HEK293 (cell line): Measurements from ENCODE around the gene UBXN4.
"Not testable (repeated sequence)": the region's sequence is repeated elsewhere in the genome, so short reads cannot be mapped to it uniquely, and the experiment has no call there.

Experiments
- CTCF ChIA-PET: fragments of 350-600 bp; formaldehyde crosslinking; extraction: SDS; loops from one replicate; lab custom pipeline; 2021; ENCODE audit warnings: antibody characterized with exemption; lab: Yijun Ruan, JAX
- POLR2A ChIA-PET: fragments of 300-600 bp; formaldehyde crosslinking; extraction: SDS; loops from one replicate; lab custom pipeline; 2020; ENCODE audit warnings: antibody characterized with exemption, inconsistent platforms; lab: Yijun Ruan, JAX
- H3K27ac ChIP-seq: fragments of 200-500 bp; sonication (Bioruptor generic); 2 replicates; pipeline ENCODE4 v1.5.1; 2014; ENCODE audit warnings: low read depth, low read length, control low read depth, inconsistent platforms; ENCODE audit errors: extremely low read depth
- H3K36me3 ChIP-seq, 2 experiments: fragments of 200-500 bp in 1 of 2; sonication (Bioruptor generic) in 1 of 2; 1 replicate in 1 of 2; 2 replicates in 1 of 2; pipeline ENCODE4 v1.5.1; 2014 to 2017; ENCODE audit warnings: inconsistent platforms in 2 of 2, low read length in 2 of 2; ENCODE audit not compliant: control insufficient read depth in 2 of 2, insufficient read depth in 1 of 2
- H3K4me1 ChIP-seq: fragments of 200-500 bp; sonication (Bioruptor generic); 2 replicates; pipeline ENCODE4 v1.5.1; 2014; ENCODE audit warnings: mild to moderate bottlenecking, low read length, inconsistent platforms; ENCODE audit not compliant: control insufficient read depth, insufficient read depth
- H3K4me3 ChIP-seq: 2 replicates; pipeline ENCODE4 v1.5.1; 2011; ENCODE audit warnings: low read depth, mild to moderate bottlenecking, control low read depth, low read length, moderate library complexity
- H3K9me3 ChIP-seq: fragments of 200-500 bp; sonication (Bioruptor generic); 2 replicates; pipeline ENCODE4 v1.5.1; 2014; ENCODE audit warnings: low read depth, low read length, inconsistent platforms; ENCODE audit not compliant: control insufficient read depth, insufficient read depth
- FEZF1 ChIP-seq: fragments of 450-650 bp; formaldehyde crosslinking; IDR thresholded peaks from 2 replicates; pipeline ENCODE4 v1.5.1; 2016; ENCODE audit warnings: missing biosample characterization, missing genetic modification characterization
- GLI4 ChIP-seq: fragments of 450-650 bp; formaldehyde crosslinking; IDR thresholded peaks from 2 replicates; pipeline ENCODE4 v1.5.1; 2016; ENCODE audit warnings: missing biosample characterization, missing genetic modification characterization
- IKZF3 ChIP-seq: fragments of 450-650 bp; IDR thresholded peaks from 2 replicates; pipeline ENCODE4 v1.5.0; 2018; ENCODE audit warnings: missing biosample characterization, mild to moderate bottlenecking, missing genetic modification characterization, moderate library complexity
- KLF10 ChIP-seq: fragments of 450-650 bp; IDR thresholded peaks from 2 replicates; pipeline ENCODE4 v1.5.1; 2018; ENCODE audit warnings: missing biosample characterization, mild to moderate bottlenecking, missing genetic modification characterization
- MZF1 ChIP-seq: fragments of 450-650 bp; formaldehyde crosslinking; IDR thresholded peaks from 2 replicates; pipeline ENCODE4 v1.5.1; 2017; ENCODE audit warnings: missing biosample characterization, missing genetic modification characterization, borderline replicate concordance
- OSR2 ChIP-seq: fragments of 450-650 bp; formaldehyde crosslinking; IDR thresholded peaks from 2 replicates; pipeline ENCODE4 v1.5.1; 2016; ENCODE audit warnings: missing biosample characterization, missing genetic modification characterization
- SCRT2 ChIP-seq: fragments of 450-650 bp; formaldehyde crosslinking; IDR thresholded peaks from 2 replicates; pipeline ENCODE4 v1.5.1; 2016; ENCODE audit warnings: missing biosample characterization, missing genetic modification characterization
- TCF7L2 ChIP-seq: IDR thresholded peaks from 2 replicates; pipeline ENCODE4 v1.6.1; 2011; ENCODE audit warnings: low read depth, mild to moderate bottlenecking, inconsistent platforms, low read length, moderate library complexity, borderline replicate concordance
- YY1 ChIP-seq: fragments of 450-650 bp; formaldehyde crosslinking; IDR thresholded peaks from 2 replicates; pipeline ENCODE4 v1.5.1; 2018; ENCODE audit warnings: missing biosample characterization, missing genetic modification characterization
- ZBTB1 ChIP-seq: fragments of 450-650 bp; formaldehyde crosslinking; IDR thresholded peaks from 2 replicates; pipeline ENCODE4 v1.5.1; 2016; ENCODE audit warnings: missing biosample characterization, missing genetic modification characterization
- ZIC2 ChIP-seq: fragments of 450-650 bp; formaldehyde crosslinking; IDR thresholded peaks from 2 replicates; pipeline ENCODE4 v1.5.1; 2016; ENCODE audit warnings: missing biosample characterization, missing genetic modification characterization
- ZNF138 ChIP-seq: fragments of 450-650 bp; formaldehyde crosslinking; IDR thresholded peaks from 2 replicates; pipeline ENCODE4 v1.5.1; 2016; ENCODE audit warnings: missing biosample characterization, missing genetic modification characterization, borderline replicate concordance
- ZNF140 ChIP-seq: fragments of 450-650 bp; formaldehyde crosslinking; IDR thresholded peaks from 2 replicates; pipeline ENCODE4 v1.5.1; 2016; ENCODE audit warnings: missing biosample characterization, missing genetic modification characterization
- ZNF174 ChIP-seq: fragments of 450-650 bp; formaldehyde crosslinking; IDR thresholded peaks from 2 replicates; pipeline ENCODE4 v1.5.0; 2017; ENCODE audit warnings: missing biosample characterization, mild to moderate bottlenecking, missing genetic modification characterization
- ZNF223 ChIP-seq: fragments of 450-650 bp; formaldehyde crosslinking; IDR thresholded peaks from 2 replicates; pipeline ENCODE4 v1.5.1; 2016; ENCODE audit warnings: missing biosample characterization, missing genetic modification characterization
- ZNF433 ChIP-seq: fragments of 450-650 bp; formaldehyde crosslinking; IDR thresholded peaks from 2 replicates; pipeline ENCODE4 v1.5.1; 2016; ENCODE audit warnings: missing biosample characterization, missing genetic modification characterization, low read depth
- ZNF560 ChIP-seq: fragments of 450-650 bp; formaldehyde crosslinking; IDR thresholded peaks from 2 replicates; pipeline ENCODE4 v1.5.1; 2017; ENCODE audit warnings: missing biosample characterization, missing genetic modification characterization, borderline replicate concordance
- ZNF600 ChIP-seq: fragments of 450-650 bp; formaldehyde crosslinking; IDR thresholded peaks from 2 replicates; pipeline ENCODE4 v1.5.1; 2016; ENCODE audit warnings: missing biosample characterization, missing genetic modification characterization
- TF ChIP-seq, protein P1 (sequence below): fragments of 450-650 bp; formaldehyde crosslinking; IDR thresholded peaks from 2 replicates; pipeline ENCODE4 v1.5.0; 2017; ENCODE audit warnings: missing biosample characterization, missing genetic modification characterization, borderline replicate concordance
- TF ChIP-seq, protein P2 (sequence below): sonication (generic); formaldehyde crosslinking; IDR thresholded peaks from 2 replicates; pipeline ENCODE4 v1.8.1; 2022; ENCODE audit warnings: mild to moderate bottlenecking, moderate library complexity, missing genetic modification reagents
- TF ChIP-seq, protein P3 (sequence below): fragments of 450-650 bp; formaldehyde crosslinking; IDR thresholded peaks from 2 replicates; pipeline ENCODE4 v1.5.1; 2016; ENCODE audit warnings: missing biosample characterization, missing genetic modification characterization, low read depth

UBXN4 gene

DNA sequence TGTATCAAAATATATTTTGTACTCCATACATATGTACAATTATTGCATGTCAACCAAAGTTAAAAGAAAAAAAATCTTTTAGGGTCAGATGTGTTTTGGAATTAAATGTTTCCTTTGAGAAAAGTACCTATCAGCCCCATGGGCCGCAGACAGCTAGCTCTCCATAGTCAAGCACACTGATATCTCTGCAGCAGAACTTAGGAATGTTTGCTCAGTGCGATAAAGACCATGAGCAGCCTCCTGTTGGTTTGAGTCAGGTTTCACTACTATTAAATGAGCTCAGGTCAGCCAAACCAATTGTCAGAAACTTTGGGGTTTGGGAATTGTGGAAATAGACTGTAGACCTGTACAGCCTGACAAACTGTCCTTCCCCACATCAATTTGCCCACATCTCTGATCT lies 61.6 kb downstream of the UBXN4 start (continued):
- TF ChIP-seq, protein P1, sequence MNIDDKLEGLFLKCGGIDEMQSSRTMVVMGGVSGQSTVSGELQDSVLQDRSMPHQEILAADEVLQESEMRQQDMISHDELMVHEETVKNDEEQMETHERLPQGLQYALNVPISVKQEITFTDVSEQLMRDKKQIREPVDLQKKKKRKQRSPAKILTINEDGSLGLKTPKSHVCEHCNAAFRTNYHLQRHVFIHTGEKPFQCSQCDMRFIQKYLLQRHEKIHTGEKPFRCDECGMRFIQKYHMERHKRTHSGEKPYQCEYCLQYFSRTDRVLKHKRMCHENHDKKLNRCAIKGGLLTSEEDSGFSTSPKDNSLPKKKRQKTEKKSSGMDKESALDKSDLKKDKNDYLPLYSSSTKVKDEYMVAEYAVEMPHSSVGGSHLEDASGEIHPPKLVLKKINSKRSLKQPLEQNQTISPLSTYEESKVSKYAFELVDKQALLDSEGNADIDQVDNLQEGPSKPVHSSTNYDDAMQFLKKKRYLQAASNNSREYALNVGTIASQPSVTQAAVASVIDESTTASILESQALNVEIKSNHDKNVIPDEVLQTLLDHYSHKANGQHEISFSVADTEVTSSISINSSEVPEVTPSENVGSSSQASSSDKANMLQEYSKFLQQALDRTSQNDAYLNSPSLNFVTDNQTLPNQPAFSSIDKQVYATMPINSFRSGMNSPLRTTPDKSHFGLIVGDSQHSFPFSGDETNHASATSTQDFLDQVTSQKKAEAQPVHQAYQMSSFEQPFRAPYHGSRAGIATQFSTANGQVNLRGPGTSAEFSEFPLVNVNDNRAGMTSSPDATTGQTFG, result no peak
- no peak for TF ChIP-seq ZNF600 (tag by site-specific recombination)

DNA sequence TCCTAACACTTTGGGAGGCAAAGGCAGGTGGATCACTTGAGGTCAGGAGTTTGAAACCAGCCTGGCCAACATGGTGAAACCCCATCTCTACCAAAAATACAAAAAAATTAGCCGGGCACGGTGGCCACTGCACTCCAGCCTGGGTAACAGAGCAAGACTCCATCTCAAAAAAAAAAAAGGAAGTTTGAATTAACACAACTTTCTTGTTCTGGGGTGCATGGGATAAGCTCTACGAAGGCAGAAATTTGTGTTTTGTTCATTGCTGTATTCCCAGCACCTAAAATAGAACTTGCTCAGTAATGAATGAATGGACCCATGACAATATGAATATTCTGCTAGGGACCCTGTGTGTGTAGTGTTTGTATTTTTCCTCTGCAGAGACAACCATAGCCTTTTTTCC lies 66.2 kb downstream of the UBXN4 start:
- not testable (repeated sequence) for H3K9me3 ChIP-seq, H3K36me3 ChIP-seq, H3K4me1 ChIP-seq, H3K4me3 ChIP-seq, H3K27ac ChIP-seq
- POLR2A ChIA-PET, result interaction anchor here (0.9 kb wide), 1 partner anchor 69 kb away, joined by 3 read pairs; the partner anchor contains the start of gene MCM6
- CTCF ChIA-PET, result interaction anchor here (3.3 kb wide), 1 partner anchor 10 kb away, joined by 27 read pairs; no protein-coding TSS in a partner anchor

DNA sequence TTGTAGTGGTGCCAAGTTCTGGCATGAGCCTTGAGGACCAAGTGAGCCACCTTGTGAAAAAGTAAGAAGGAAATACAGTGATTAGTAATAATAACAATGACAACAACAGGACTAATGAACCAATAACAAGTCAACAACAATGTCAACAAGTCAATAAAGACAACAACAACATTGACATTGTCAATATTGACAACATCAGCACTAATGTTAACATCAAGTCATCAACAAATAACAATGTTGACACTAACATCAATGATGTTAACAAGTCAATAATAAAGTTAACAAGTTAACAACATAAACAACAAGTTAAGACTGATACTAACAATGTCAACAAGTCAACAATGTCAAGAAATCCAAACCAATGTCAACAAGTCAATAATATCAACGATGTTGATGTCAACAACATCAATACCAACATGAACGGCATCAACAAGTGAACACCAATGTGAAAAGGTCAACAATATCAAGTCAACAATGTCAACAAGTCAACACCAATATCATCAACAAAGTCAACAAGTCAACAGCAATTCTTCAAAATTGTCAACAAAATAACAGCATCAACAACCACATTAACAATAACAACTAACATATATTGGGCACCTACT lies 71.4 kb downstream of the UBXN4 start:
- ChIA-PET POLR2A (no interaction called here), CTCF (interaction anchor here (0.7 to 2.5 kb wide), 2 partner anchors 16 to 564 kb away, joined by 3 to 11 read pairs; no protein-coding TSS in a partner anchor)
- Histone ChIP-seq H3K4me1 (no peaks in the 10 kb centered on the region), H3K4me3 (no peak overlapping the region), H3K36me3 (no peaks in the 10 kb centered on the region), H3K9me3 (no peaks in the 10 kb centered on the region), H3K27ac (no peak overlapping the region)
- TF ChIP-seq SCRT2 (tag by site-specific recombination) (peak; percentile 64), ZNF138 (tag by site-specific recombination) (no peak)

DNA sequence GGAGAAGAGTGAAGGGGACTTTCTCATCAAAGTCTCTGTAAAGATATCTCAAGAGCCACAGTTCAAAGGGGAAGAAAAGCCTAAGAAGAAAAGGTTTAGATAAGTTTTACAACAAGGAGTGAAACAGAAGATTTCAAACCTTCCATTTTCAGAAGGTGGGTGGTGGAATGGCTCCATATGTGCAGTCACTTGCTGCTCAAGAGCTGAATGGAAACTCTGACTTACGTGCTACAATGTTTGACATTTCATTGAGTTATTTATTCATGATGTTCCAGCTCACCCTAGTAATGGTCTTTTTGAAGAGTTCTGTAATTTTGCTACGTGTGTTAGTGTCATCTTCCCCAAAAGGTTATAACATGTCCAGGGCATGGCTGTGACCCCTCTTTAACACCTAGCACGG lies 73.6 kb downstream of the UBXN4 start:
- TF ChIP-seq IKZF3 (tag by site-specific recombination) (no peak), OSR2 (no peak), ZNF140 (no peak), ZIC2 (tag by site-specific recombination) (no peak), ZNF560 (tag by site-specific recombination) (no peak), MZF1 (tag by site-specific recombination) (no peak), ZBTB1 (tag by site-specific recombination) (no peak), GLI4 (no peak), YY1 (tag by site-specific recombination) (no peak), TCF7L2 (no peak), ZNF223 (no peak), ZNF433 (tag by site-specific recombination) (no peak), FEZF1 (no peak), ZNF174 (tag by site-specific recombination) (no peak), KLF10 (tag by site-specific recombination) (no peak)
- TF ChIP-seq, protein P2, sequence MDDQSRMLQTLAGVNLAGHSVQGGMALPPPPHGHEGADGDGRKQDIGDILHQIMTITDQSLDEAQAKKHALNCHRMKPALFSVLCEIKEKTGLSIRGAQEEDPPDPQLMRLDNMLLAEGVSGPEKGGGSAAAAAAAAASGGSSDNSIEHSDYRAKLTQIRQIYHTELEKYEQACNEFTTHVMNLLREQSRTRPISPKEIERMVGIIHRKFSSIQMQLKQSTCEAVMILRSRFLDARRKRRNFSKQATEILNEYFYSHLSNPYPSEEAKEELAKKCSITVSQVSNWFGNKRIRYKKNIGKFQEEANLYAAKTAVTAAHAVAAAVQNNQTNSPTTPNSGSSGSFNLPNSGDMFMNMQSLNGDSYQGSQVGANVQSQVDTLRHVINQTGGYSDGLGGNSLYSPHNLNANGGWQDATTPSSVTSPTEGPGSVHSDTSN (CRISPR knock-in tag), result no peak
- TF ChIP-seq, protein P3, sequence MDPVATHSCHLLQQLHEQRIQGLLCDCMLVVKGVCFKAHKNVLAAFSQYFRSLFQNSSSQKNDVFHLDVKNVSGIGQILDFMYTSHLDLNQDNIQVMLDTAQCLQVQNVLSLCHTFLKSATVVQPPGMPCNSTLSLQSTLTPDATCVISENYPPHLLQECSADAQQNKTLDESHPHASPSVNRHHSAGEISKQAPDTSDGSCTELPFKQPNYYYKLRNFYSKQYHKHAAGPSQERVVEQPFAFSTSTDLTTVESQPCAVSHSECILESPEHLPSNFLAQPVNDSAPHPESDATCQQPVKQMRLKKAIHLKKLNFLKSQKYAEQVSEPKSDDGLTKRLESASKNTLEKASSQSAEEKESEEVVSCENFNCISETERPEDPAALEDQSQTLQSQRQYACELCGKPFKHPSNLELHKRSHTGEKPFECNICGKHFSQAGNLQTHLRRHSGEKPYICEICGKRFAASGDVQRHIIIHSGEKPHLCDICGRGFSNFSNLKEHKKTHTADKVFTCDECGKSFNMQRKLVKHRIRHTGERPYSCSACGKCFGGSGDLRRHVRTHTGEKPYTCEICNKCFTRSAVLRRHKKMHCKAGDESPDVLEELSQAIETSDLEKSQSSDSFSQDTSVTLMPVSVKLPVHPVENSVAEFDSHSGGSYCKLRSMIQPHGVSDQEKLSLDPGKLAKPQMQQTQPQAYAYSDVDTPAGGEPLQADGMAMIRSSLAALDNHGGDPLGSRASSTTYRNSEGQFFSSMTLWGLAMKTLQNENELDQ (tag by site-specific recombination), result no peak
- no peaks in the 10 kb centered on the region for H3K4me1 ChIP-seq
- ChIA-PET CTCF (interaction anchor here (0.6 to 2.5 kb wide), 2 partner anchors 18 to 60 kb away, joined by 3 to 11 read pairs; no protein-coding TSS in a partner anchor), POLR2A (no interaction called here)
- H3K27ac ChIP-seq, result no peak overlapping the region
- H3K4me3 ChIP-seq, result no peak overlapping the region
- no peaks in the 10 kb centered on the region for H3K9me3 ChIP-seq
- H3K36me3 ChIP-seq, result no peaks in the 10 kb centered on the region
